Measurements from ENCODE around the gene GALR1.
"Not testable (repeated sequence)": the region's sequence is repeated elsewhere in the genome, so short reads cannot be mapped to it uniquely, and the experiment has no call there.

DNA sequence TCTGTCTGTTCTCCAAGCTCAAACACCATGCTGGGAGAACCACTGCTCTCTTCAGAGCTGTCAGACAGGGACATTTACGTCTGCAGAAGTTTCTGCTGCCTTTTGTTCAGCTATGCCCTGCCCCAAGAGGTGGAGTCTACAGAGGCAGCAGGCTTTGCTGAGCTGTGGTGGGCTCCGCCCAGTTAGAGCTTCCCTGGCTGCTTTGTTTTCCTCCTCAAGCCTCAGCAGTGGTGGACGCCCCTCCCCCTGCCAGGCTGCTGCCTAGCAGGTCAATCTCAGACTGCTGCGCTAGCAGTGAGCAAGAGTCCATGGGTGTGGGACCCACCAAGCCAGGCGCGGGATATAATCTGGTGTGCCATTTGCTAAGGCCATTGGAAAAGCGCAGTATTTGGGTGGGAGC lies 41.2 kb downstream of the GALR1 start:
- TF ChIP-seq POLR2AphosphoS5 (IDR thresholded peaks at IDR 0.05), result not testable (repeated sequence)
- TF ChIP-seq, protein P1, sequence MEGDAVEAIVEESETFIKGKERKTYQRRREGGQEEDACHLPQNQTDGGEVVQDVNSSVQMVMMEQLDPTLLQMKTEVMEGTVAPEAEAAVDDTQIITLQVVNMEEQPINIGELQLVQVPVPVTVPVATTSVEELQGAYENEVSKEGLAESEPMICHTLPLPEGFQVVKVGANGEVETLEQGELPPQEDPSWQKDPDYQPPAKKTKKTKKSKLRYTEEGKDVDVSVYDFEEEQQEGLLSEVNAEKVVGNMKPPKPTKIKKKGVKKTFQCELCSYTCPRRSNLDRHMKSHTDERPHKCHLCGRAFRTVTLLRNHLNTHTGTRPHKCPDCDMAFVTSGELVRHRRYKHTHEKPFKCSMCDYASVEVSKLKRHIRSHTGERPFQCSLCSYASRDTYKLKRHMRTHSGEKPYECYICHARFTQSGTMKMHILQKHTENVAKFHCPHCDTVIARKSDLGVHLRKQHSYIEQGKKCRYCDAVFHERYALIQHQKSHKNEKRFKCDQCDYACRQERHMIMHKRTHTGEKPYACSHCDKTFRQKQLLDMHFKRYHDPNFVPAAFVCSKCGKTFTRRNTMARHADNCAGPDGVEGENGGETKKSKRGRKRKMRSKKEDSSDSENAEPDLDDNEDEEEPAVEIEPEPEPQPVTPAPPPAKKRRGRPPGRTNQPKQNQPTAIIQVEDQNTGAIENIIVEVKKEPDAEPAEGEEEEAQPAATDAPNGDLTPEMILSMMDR (IDR thresholded peaks at IDR 0.05), result not testable (repeated sequence)
